GM10847 (cell line): ENCODE data around the gene TMEM145.

ENCODE experiments used
- POLR2A ChIP-seq: IDR thresholded peaks from 2 replicates; pipeline ENCODE4 v1.6.1; 2011; ENCODE audit not compliant: insufficient read length; ENCODE audit errors: extremely low read depth

Gene TMEM145

GRCh38 chr19:42275517-42275916 is 37.6 kb upstream of the TMEM145 start:
- TF ChIP-seq POLR2A: no peak

DNA sequence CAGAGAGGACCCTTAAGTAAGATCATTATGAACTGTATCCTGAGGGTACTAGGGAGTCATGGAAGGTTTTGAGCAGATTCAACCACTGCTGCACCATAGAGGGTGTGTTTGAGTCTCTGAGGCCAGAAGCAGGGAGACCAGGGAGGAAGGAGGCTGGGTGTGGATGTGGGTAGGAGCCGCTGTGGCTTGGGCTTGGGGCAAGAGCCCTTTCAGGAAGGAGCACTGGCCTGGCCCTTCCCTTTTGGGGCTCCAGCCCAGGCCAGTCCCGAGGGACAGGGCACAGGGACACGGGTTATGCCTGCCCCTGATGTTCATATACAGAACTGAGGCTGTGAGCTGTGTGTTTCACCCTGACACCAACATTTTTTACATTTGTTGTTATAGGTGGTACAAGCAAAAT is 36.8 kb upstream of the TMEM145 start:
- no peak for TF ChIP-seq POLR2A

DNA sequence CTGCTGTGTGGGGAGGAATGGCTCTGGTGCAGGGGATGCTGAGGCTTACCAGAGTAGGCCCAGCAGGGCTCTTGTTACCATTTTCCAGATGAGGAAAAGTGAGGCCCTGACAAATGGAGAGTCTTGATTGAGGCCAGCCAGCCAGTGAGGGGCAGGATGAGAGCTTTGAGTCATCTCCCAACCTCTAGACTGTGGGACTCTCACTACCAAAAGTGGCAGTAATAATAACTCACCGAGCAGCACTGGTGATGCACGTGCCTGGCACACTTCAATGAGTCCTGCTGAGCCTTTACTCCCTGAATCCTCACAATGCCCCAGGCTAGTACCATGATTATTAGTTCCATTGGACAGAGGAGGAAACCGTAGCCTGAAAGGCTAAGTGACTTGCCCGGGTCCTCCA is 36.3 kb upstream of the TMEM145 start:
- no peak for TF ChIP-seq POLR2A

- TF ChIP-seq POLR2A: no peak
These were observed 35.2 kb upstream of the TMEM145 start for GRCh38 chr19:42277821-42278451.

GRCh38 chr19:42278452-42279154 is 34.5 kb upstream of the TMEM145 start:
- TF ChIP-seq POLR2A: no peak

- TF ChIP-seq POLR2A: no peak
These were observed 33.8 kb upstream of the TMEM145 start for GRCh38 chr19:42279155-42279901.

DNA sequence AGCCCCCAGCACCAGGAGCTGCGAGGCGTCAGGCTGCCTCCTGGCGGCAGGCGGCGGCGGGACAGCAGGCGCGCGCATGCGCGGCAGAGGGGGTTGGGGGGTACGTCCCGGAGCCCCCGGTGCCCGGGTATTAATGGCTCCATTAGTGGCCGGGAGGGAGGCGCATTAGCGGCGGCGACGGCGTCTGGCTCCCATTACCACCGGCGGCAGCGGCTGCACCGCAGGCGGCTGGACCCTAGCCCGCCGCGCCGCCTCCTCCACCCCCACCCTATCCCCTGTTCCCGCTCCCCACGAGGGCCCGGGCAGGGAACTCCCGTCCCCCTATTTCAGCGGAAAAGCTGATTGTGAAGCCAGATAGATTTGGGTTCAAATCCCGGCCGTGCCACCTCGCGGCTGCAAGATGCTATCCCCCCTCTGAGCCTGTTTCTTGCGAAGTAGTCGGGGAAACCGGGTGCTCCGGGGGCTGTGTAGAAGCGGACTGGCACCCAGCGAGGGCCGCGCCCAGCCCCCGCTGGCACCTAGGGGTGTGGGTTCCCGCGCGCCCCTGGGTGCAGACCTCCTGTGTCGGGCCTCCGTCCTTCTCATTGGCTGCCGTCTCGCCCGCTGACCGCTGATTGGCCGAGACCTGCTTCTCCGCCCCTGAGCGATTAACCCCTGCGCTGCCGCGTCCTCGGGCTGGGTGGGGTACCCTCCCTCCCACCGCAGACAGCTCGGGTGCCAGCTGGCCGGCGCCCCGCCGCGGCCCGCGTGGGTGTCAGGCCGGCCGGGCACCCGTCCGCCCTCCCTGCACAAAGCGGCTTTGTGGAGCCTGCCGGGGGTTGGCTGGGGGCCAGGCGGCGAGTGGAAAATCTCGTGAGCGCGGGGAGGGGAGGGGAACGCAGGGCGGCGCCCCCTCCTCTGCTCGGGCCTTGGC is 33.0 kb upstream of the TMEM145 start:
- TF ChIP-seq POLR2A: peak; percentile 50

GRCh38 chr19:42280815-42281145 is 32.3 kb upstream of the TMEM145 start:
- TF ChIP-seq POLR2A: no peak

GRCh38 chr19:42281146-42281826 is 31.8 kb upstream of the TMEM145 start:
- TF ChIP-seq POLR2A: no peak

DNA sequence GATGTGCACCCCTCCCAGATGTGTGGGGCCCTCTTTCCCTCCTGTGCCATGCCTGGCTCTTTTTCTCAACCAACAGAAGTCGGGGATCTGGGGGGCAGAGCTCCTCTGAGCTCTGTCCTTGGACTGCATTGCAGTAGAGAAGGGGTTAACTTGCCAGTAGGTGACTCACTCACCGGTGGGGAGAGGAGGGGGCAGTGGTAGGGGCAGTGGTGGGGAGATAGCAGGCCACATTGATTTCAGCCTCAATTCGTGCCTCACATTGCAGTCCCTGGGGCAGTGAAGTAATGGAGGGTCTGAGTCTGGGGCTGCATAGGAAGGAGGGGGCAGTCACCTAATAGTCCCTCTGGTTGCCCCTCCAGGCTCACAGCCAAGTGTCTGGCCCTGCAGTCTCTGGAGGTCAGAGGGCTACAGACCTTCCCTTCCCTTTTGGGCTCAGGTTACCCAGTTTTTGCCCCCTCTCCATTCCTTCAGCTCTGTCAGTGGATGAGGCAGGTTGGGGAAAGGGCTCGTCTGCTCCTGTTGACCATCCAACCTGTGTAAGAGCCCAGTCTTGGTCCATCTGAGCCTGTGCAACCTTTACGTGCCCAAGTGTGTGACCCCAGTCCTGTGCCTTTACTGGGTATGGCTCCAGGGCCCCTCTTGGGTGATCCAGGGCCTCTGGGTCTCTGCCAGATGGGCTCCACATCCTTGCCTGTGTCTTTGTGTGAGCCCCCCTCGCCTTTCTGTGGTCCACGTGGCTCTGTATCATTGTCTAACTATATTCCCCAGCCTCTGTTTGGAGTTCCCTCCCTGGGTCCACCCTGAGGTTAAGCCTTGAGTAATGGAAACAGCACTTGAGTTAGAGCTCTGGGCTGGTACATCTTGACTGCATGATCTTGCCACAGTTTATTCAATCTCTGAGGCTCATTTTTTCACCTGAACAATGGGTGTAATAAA is 31.0 kb upstream of the TMEM145 start:
- TF ChIP-seq POLR2A: no peak

DNA sequence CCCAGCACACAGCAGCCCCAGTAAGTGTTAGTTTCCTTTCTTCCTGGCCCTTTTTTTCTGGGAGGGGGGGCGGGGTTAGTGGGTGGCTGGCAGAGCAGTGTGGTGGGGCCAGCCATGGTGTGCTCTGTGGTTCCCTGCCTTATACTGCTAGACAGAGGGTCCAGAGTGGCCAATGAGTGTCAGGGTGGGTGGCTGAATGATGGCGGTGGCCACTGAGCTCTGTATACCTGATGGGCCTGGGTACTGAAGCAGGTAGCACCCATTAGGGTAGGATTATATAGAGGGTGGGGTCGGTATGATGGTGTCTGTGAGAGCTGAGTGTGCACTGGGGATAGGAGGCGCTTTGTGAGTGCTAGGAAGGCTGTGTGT is 30.3 kb upstream of the TMEM145 start:
- no peak for TF ChIP-seq POLR2A

- peak; percentile 70 for TF ChIP-seq POLR2A
These were observed 29.7 kb upstream of the TMEM145 start for GRCh38 chr19:42283188-42284065.

DNA sequence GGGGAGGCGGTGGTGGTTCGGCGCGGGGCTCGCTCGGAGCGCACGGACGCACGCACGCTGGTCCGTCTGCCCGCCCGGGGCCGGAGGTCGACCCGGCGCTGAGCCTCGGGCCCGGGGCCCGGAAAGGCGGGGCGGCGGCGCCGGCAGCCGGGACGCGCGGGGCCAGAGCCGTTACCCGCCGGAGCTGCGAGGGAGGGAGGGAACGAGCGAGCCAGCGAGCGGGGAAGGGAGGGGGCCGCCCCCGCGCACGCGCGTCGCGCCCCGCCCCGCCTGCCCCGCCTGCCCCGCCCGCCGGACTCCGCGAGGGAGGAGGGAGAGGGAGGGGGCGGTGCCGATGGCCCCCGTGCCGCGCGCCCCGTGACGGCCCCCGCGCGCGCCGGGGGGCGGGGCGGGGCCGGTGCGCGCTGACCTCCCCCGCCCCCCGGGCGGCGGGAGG is 29.0 kb upstream of the TMEM145 start:
- TF ChIP-seq POLR2A: no peak
